GM19238 (cell line): Measurements from ENCODE around the gene TMEM186.
A peak's percentile ranks its signal among the peaks of the same experiment; 100 is the strongest.
"Not testable (repeated sequence)": the region's sequence is repeated elsewhere in the genome, so short reads cannot be mapped to it uniquely, and the experiment has no call there.

Experiments
- DNase-seq: peaks from one replicate; pipeline ENCODE4 v3.0.0; 2011; ENCODE audit warnings: low spot score; ENCODE audit not compliant: insufficient read length

The TMEM186 gene

GRCh38 chr16:8797364-8798173 is at the start of gene TMEM186, which contains the start of gene PMM2:
Gene TMEM186, minus strand, starts transcription at chr16:8797639. Its CDS starts 25 bp downstream, at chr16:8797614.
Gene PMM2, plus strand, starts transcription at chr16:8797839. Its CDS starts 44 bp downstream, at chr16:8797883.
- DNase-seq, result peak; percentile 95

GRCh38 chr16:8847145-8847544 is 49.7 kb upstream of the TMEM186 start:
- DNase-seq, result no peak

GRCh38 chr16:8846401-8846932 is 49.0 kb upstream of the TMEM186 start:
- no peak for DNase-seq

GRCh38 chr16:8845699-8846298 is 48.4 kb upstream of the TMEM186 start:
- no peak for DNase-seq

GRCh38 chr16:8843296-8843695 is 45.9 kb upstream of the TMEM186 start:
- not testable (repeated sequence) for DNase-seq

- DNase-seq, result not testable (repeated sequence)
These were observed 44.6 kb upstream of the TMEM186 start for GRCh38 chr16:8842016-8842415.

- not testable (repeated sequence) for DNase-seq
These were observed 40.2 kb upstream of the TMEM186 start for GRCh38 chr16:8837594-8837993.

- DNase-seq, result not testable (repeated sequence)
These were observed 39.4 kb upstream of the TMEM186 start for GRCh38 chr16:8836797-8837196.

- no peak for DNase-seq
These were observed 35.3 kb upstream of the TMEM186 start for GRCh38 chr16:8832717-8833105.

GRCh38 chr16:8831871-8832716 is 34.7 kb upstream of the TMEM186 start:
- DNase-seq, result no peak

GRCh38 chr16:8831450-8831849 is 34.0 kb upstream of the TMEM186 start:
- no peak for DNase-seq

GRCh38 chr16:8828541-8829165 is 31.2 kb upstream of the TMEM186 start:
- DNase-seq, result no peak

- no peak for DNase-seq
These were observed 28.9 kb upstream of the TMEM186 start for GRCh38 chr16:8826278-8826879.

- no peak for DNase-seq
These were observed 25.0 kb upstream of the TMEM186 start for GRCh38 chr16:8822403-8822802.

- DNase-seq, result no peak
These were observed 22.1 kb upstream of the TMEM186 start for GRCh38 chr16:8819411-8820034.

- DNase-seq, result peak; percentile 23
These were observed 21.2 kb upstream of the TMEM186 start for GRCh38 chr16:8818504-8819270.

GRCh38 chr16:8816967-8817655 is 19.7 kb upstream of the TMEM186 start:
- no peak for DNase-seq

GRCh38 chr16:8814095-8814806 is 16.8 kb upstream of the TMEM186 start:
- no peak for DNase-seq
